ENCODE data around the gene MCOLN1.

The MCOLN1 gene

GRCh38 chr19:7478843-7479227 lies 43.6 kb upstream of the MCOLN1 start:
- TF ChIP-seq USF1 (IDR thresholded peaks at IDR 0.05) (no peak), CREB1 (IDR thresholded peaks at IDR 0.05; ENCODE audit: low read depth) (no peak), TAF1 (IDR thresholded peaks at IDR 0.05; ENCODE audit: low read depth) (no peak), NFIC (IDR thresholded peaks at IDR 0.05) (no peak), CEBPB (IDR thresholded peaks at IDR 0.05) (no peak), YY1 (IDR thresholded peaks at IDR 0.05; ENCODE audit: low read depth) (no peak), MAX (IDR thresholded peaks at IDR 0.05) (no peak), TEAD4 (IDR thresholded peaks at IDR 0.05) (no peak), TCF12 (IDR thresholded peaks at IDR 0.05; ENCODE audit: low read depth) (no peak), FOXM1 (IDR thresholded peaks at IDR 0.05; ENCODE audit: borderline replicate concordance, low read depth) (no peak), REST (IDR thresholded peaks at IDR 0.05; ENCODE audit: low read depth) (no peak), RAD21 (IDR thresholded peaks at IDR 0.05; ENCODE audit: low read depth) (no peak)

- TF ChIP-seq EP300 (IDR thresholded peaks at IDR 0.05; ENCODE audit: borderline replicate concordance) (no peak), FOXM1 (IDR thresholded peaks at IDR 0.05; ENCODE audit: borderline replicate concordance, low read depth) (no peak), REST (IDR thresholded peaks at IDR 0.05; ENCODE audit: low read depth) (no peak)
Observed at GRCh38 chr19:7480222-7480969, 42.0 kb upstream of the MCOLN1 start.

- TF ChIP-seq TAF1 (IDR thresholded peaks at IDR 0.05; ENCODE audit: low read depth) = no peak
- no peak for TF ChIP-seq CEBPB (IDR thresholded peaks at IDR 0.05)
- no peak for TF ChIP-seq YY1 (IDR thresholded peaks at IDR 0.05; ENCODE audit: low read depth)
- TF ChIP-seq RAD21 (IDR thresholded peaks at IDR 0.05; ENCODE audit: low read depth) = no peak
- no peak for TF ChIP-seq NFIC (IDR thresholded peaks at IDR 0.05)
- TF ChIP-seq EGR1 (IDR thresholded peaks at IDR 0.05) = no peak
- no peak for TF ChIP-seq FOXM1 (IDR thresholded peaks at IDR 0.05; ENCODE audit: borderline replicate concordance, low read depth)
- TF ChIP-seq TCF12 (IDR thresholded peaks at IDR 0.05; ENCODE audit: low read depth) = no peak
- no peak for TF ChIP-seq USF1 (IDR thresholded peaks at IDR 0.05)
- TF ChIP-seq TEAD4 (IDR thresholded peaks at IDR 0.05) = no peak
- TF ChIP-seq ZBTB7A (IDR thresholded peaks at IDR 0.05; ENCODE audit: low read depth) = no peak
Observed at GRCh38 chr19:7480970-7481255, 41.5 kb upstream of the MCOLN1 start.

- TF ChIP-seq EP300 (IDR thresholded peaks at IDR 0.05; ENCODE audit: borderline replicate concordance) (no peak), TEAD4 (IDR thresholded peaks at IDR 0.05) (no peak), TAF1 (IDR thresholded peaks at IDR 0.05; ENCODE audit: low read depth) (no peak), FOXM1 (IDR thresholded peaks at IDR 0.05; ENCODE audit: borderline replicate concordance, low read depth) (no peak), CEBPB (IDR thresholded peaks at IDR 0.05) (no peak)
Observed at GRCh38 chr19:7482584-7483439, 39.6 kb upstream of the MCOLN1 start.

- no peak for TF ChIP-seq EGR1 (IDR thresholded peaks at IDR 0.05)
- no peak for TF ChIP-seq TAF1 (IDR thresholded peaks at IDR 0.05; ENCODE audit: low read depth)
- TF ChIP-seq TCF12 (IDR thresholded peaks at IDR 0.05; ENCODE audit: low read depth) = no peak
- TF ChIP-seq TEAD4 (IDR thresholded peaks at IDR 0.05) = no peak
- TF ChIP-seq NFIC (IDR thresholded peaks at IDR 0.05) = no peak
- no peak for TF ChIP-seq ZBTB7A (IDR thresholded peaks at IDR 0.05; ENCODE audit: low read depth)
- no peak for TF ChIP-seq RAD21 (IDR thresholded peaks at IDR 0.05; ENCODE audit: low read depth)
- no peak for TF ChIP-seq EP300 (IDR thresholded peaks at IDR 0.05; ENCODE audit: borderline replicate concordance)
- no peak for TF ChIP-seq REST (IDR thresholded peaks at IDR 0.05; ENCODE audit: low read depth)
- no peak for TF ChIP-seq CEBPB (IDR thresholded peaks at IDR 0.05)
- no peak for TF ChIP-seq MAX (IDR thresholded peaks at IDR 0.05)
Observed at GRCh38 chr19:7483720-7484201, 38.7 kb upstream of the MCOLN1 start.
